Memory B cell (primary cell): ENCODE results near the gene ADAMTSL1.

Experiments used
- ATAC-seq: fragments of 150-1000 bp; cut with Tn5 transposase; 2 replicates; pipeline ENCODE4 v1.10.0; 2021; ENCODE audit warnings: low read depth, mild to moderate bottlenecking, moderate library complexity
- DNase-seq, 2 donors: peaks; one replicate each; pipeline ENCODE4 v3.0.0; 2022; ENCODE audit warnings: low spot score in 2 of 2
- H3K27ac Mint-ChIP-seq: one replicate; pipeline ENCODE4 v1.8.0; 2022; ENCODE audit warnings: mild to moderate bottlenecking, moderate library complexity, mixed read lengths
- H3K27me3 Mint-ChIP-seq: one replicate; pipeline ENCODE4 v1.8.0; 2022; ENCODE audit warnings: mixed read lengths
- H3K36me3 Mint-ChIP-seq: one replicate; pipeline ENCODE4 v1.8.0; 2022; ENCODE audit warnings: mild to moderate bottlenecking, mixed read lengths
- H3K4me1 Mint-ChIP-seq: one replicate; pipeline ENCODE4 v1.8.0; 2022; ENCODE audit warnings: mixed read lengths
- H3K4me3 Mint-ChIP-seq: one replicate; pipeline ENCODE4 v1.8.0; 2022; ENCODE audit warnings: mild to moderate bottlenecking, moderate library complexity, mixed read lengths
- H3K9me3 Mint-ChIP-seq: one replicate; pipeline ENCODE4 v1.8.0; 2022; ENCODE audit warnings: mixed read lengths

Gene ADAMTSL1

DNA sequence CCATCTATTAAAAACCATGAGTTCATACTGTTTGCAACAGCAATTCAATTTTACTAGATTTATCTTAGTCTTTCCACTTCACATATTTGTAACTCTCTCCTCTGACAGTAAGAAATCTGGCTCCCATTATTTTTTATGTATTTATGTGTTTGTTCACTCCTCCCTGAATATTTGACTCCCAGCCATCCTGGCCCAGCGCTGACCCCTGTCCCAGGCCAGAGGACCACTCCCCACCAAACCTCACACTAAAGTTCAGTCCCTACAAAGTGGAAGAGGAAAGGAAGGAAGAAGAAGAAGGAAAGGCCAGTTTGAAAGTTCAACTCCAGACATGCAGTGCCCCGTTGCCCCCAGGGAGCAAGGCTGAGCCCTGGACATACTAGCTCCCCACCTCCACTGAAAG is 271.8 kb downstream of the ADAMTSL1 start:
- Mint-ChIP-seq H3K27me3 (no peaks in the 10 kb centered on the region), H3K4me3 (no peak overlapping the region), H3K27ac (no peak overlapping the region), H3K9me3 (peaks cover 2% of the 10 kb centered on the region), H3K36me3 (no peaks in the 10 kb centered on the region), H3K4me1 (no peaks in the 10 kb centered on the region)
- ATAC-seq, result no peak
- no peak for DNase-seq

DNA sequence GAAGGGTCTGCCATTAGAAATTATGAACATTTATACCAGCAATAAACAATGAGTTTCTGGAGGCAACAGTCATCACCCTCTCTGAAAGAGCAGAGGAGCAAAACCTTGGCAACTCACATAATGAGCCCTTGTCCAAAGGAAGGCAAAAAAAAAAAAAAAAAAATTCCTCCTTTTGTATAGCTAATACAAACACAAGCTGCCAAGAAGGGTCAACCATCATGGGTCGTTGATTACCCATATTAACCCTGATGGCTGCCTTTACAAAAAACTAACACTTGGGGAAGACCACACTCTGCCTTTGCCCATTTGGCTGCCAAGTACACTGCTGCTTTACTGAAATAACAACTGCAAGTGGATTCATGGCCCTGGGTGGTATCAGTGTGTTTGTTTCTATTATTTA is 272.7 kb downstream of the ADAMTSL1 start:
- Mint-ChIP-seq H3K27me3 (no peaks in the 10 kb centered on the region), H3K27ac (no peak overlapping the region), H3K4me3 (no peak overlapping the region), H3K9me3 (no peaks in the 10 kb centered on the region), H3K4me1 (no peaks in the 10 kb centered on the region), H3K36me3 (no peaks in the 10 kb centered on the region)
- no peak for ATAC-seq
- DNase-seq, result no peak

DNA sequence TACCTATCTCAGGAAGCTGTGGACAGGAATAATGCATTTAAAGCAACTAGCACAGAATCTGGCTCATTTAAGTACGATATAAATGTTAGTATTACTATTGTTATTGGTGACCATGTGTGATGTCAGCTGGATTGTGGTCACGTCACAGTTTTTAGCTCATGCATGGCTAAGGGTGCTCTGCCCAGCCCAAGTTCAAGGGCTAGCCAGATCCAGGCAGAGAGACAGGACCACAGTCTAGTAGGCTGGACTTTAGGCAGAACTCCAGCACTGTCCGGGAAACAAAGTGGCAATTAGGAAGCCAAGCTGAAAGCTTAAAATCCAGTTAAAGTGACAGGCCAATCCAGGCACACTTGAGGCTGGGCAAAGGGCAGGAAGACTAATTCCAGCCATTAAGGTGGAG is 273.6 kb downstream of the ADAMTSL1 start:
- no peak for DNase-seq
- no peaks in the 10 kb centered on the region for H3K4me1 Mint-ChIP-seq
- no peak for ATAC-seq
- no peaks in the 10 kb centered on the region for H3K9me3 Mint-ChIP-seq
- no peaks in the 10 kb centered on the region for H3K27me3 Mint-ChIP-seq
- no peak overlapping the region for H3K4me3 Mint-ChIP-seq
- H3K27ac Mint-ChIP-seq, result no peak overlapping the region
- H3K36me3 Mint-ChIP-seq, result no peaks in the 10 kb centered on the region

DNA sequence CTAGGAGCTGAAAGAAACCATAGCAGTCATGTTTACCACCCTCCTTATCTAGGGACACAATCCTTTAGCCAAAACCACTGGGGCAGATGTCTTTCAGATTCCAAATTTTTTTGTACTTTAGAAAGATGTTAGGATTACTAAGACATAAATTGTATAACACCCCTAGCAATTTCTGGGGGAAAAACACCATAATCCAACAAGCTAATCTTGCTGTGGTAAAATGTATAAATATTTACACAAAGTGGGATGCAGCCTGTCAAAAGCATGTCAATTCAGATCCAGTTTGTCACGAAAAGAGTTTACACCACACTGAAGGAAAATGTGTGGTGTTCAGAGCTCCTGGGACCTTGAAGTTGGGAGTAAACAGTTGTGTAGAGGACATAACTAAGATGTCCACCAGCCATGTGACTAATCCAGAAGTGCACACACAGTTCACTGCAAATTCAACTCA is 274.3 kb downstream of the ADAMTSL1 start:
- no peak overlapping the region for H3K4me3 Mint-ChIP-seq
- ATAC-seq, result no peak
- no peak overlapping the region for H3K27ac Mint-ChIP-seq
- H3K9me3 Mint-ChIP-seq, result no peaks in the 10 kb centered on the region
- DNase-seq, result no peak
- no peaks in the 10 kb centered on the region for H3K36me3 Mint-ChIP-seq
- H3K27me3 Mint-ChIP-seq, result no peaks in the 10 kb centered on the region
- H3K4me1 Mint-ChIP-seq, result no peaks in the 10 kb centered on the region

DNA sequence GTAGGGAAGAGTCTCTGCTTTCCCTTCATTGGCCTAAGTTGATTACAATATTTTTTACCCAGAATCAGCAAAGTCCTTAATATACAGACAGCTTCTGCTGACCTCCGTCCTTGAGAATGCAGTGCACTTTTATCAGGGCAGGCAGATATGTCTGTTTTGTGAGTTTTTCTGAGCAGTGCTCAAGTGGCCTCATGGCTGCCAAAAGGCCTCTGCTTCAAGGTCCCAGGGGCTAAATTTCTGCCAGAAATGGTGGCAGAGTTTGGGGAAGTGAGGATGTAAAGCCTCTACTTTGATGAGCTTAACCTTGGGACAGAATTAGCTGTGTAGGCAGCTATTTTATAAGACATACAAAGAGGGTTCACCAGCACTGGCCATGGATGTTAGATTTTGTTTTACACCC is 275.8 kb downstream of the ADAMTSL1 start:
- H3K9me3 Mint-ChIP-seq, result no peaks in the 10 kb centered on the region
- H3K4me1 Mint-ChIP-seq, result no peaks in the 10 kb centered on the region
- H3K4me3 Mint-ChIP-seq, result no peak overlapping the region
- ATAC-seq, result no peak
- no peak overlapping the region for H3K27ac Mint-ChIP-seq
- no peaks in the 10 kb centered on the region for H3K36me3 Mint-ChIP-seq
- DNase-seq, result no peak
- H3K27me3 Mint-ChIP-seq, result no peaks in the 10 kb centered on the region

DNA sequence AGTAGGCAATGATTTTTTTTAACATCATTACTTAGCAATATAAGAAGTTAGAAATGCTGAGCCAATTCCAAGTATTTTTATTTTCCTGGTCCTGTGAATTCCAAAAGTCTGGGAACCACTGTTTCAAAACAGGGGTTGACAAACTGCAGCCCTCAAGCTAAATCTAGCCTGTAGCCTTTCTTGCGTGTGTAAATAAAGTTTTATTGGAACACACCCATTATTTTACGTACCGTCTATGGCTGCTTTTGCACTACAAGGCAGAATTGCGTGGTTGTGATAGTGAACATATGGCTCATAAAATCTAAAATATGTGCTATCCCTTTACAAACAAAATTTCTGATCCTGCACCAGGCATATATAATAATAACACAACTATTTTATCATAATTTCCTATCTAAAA is 280.0 kb downstream of the ADAMTSL1 start:
- Mint-ChIP-seq H3K9me3 (no peaks in the 10 kb centered on the region), H3K27me3 (no peaks in the 10 kb centered on the region), H3K36me3 (no peaks in the 10 kb centered on the region), H3K4me3 (no peak overlapping the region), H3K4me1 (no peaks in the 10 kb centered on the region), H3K27ac (no peak overlapping the region)
- no peak for DNase-seq
- ATAC-seq, result no peak

DNA sequence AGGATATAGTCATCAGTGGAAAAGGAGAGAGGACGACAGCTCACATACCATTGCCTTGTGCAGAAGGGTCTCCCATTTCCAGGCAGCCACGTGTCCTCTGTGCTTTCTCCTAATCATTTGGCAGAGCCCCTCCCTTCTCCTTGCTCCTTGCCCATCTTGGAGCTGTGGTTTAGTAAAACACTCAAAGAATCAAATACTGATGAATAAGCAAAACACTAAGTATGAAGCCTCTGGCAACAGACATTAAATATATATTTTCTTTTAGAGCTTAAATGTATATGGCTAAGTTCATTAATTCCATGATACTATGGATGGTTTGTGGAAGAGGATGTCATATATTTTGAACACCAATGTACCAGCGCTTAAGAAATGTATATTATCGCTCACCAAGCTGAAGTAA is 280.6 kb downstream of the ADAMTSL1 start:
- no peak for DNase-seq
- Mint-ChIP-seq H3K4me1 (no peaks in the 10 kb centered on the region), H3K4me3 (no peak overlapping the region), H3K27me3 (no peaks in the 10 kb centered on the region), H3K27ac (no peak overlapping the region), H3K9me3 (no peaks in the 10 kb centered on the region), H3K36me3 (no peaks in the 10 kb centered on the region)
- no peak for ATAC-seq

DNA sequence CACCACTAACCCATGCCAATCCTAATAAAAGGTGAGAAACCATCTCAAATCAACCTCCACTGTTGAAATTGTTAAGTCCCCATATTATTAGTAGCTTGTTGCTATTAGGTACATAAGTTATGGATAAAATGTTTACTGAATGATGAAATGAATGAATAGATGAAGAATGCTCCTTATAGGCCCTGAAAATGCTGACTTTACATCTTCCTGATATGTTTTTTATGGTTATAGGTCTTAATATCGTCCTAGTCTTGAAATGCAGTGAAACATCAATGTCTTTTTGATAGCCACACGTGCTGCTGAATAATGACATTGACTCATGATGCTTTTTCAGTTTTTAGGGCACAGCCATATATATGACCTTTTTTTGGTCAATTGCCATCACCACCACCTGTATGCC is 281.3 kb downstream of the ADAMTSL1 start:
- Mint-ChIP-seq H3K4me1 (no peaks in the 10 kb centered on the region), H3K9me3 (no peaks in the 10 kb centered on the region), H3K36me3 (no peaks in the 10 kb centered on the region), H3K4me3 (no peak overlapping the region), H3K27ac (no peak overlapping the region), H3K27me3 (no peaks in the 10 kb centered on the region)
- ATAC-seq, result no peak
- DNase-seq, result no peak

DNA sequence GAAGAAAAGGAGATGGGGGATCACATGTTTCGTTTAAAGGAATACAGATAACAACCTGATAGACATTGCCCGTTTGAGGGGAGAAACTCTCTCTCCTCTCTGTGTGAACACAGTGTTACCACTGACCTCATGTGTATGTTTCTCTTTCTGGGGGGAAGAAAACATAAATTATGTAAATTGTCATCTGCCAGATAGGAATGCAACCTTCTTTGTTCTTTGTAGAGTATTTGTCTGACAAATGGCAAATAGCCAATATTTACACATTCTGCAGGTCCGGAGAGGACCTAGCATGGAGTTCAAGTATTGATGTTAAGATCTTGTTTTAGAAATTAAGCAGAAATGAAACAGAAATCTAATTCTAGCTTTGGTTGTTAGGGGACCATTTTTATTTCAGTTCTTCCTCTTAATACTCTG is 282.8 kb downstream of the ADAMTSL1 start:
- Mint-ChIP-seq H3K36me3 (no peaks in the 10 kb centered on the region), H3K27ac (no peak overlapping the region), H3K4me3 (no peak overlapping the region), H3K9me3 (no peaks in the 10 kb centered on the region), H3K4me1 (no peaks in the 10 kb centered on the region), H3K27me3 (no peaks in the 10 kb centered on the region)
- DNase-seq (no peak), ATAC-seq (no peak)

DNA sequence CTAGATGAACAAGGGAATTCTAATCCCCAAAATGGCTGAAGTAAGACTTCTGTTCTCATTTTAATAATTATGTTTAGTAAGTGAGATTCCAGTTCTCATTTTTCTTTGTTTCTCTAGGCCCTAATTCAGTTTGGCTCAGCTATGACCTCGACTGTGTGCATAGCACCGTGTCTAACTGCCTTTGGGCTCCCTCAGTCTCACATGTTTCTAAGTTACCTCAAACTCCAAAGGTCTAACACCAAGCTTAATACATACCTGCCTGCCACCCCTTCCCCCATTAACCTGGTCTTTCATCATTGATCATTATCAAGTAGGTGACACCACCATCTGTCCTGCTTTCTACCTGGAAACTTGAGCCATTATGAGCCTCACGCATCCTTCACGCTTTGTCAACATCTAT is 285.9 kb downstream of the ADAMTSL1 start:
- Mint-ChIP-seq H3K27ac (no peak overlapping the region), H3K4me3 (no peak overlapping the region), H3K36me3 (no peaks in the 10 kb centered on the region), H3K9me3 (no peaks in the 10 kb centered on the region), H3K4me1 (no peaks in the 10 kb centered on the region), H3K27me3 (no peaks in the 10 kb centered on the region)
- DNase-seq (no peak), ATAC-seq (no peak)

DNA sequence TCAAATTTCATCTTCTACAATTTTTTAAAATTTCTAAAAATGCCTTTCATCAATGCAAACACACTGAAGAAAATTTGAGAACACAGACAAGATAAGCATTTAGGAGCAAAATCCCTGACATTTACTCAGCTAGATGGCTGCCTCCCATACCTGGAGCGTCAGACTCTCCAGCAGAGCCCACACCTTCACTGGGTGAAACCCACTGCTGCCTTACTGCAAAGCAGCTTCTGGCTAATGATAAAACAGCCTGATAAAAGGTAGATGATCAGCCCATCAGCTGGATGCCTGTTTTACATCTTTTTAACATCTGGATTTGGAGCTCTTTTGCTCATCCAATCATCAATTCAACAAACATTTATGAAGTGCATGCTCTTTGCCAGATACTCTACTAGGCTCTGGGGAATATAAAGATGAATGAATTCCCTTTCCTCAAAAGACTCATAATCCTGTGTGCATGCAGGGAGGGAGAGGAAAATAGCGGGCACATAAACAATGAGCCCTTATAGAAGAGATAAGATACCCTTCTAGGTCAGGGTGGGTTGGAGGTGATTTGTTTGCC is 287.9 kb downstream of the ADAMTSL1 start:
- Mint-ChIP-seq H3K4me1 (no peaks in the 10 kb centered on the region), H3K9me3 (no peaks in the 10 kb centered on the region), H3K27ac (no peak overlapping the region), H3K27me3 (peaks cover 2% of the 10 kb centered on the region), H3K36me3 (no peaks in the 10 kb centered on the region), H3K4me3 (no peak overlapping the region)
- no peak for DNase-seq
- ATAC-seq, result no peak

DNA sequence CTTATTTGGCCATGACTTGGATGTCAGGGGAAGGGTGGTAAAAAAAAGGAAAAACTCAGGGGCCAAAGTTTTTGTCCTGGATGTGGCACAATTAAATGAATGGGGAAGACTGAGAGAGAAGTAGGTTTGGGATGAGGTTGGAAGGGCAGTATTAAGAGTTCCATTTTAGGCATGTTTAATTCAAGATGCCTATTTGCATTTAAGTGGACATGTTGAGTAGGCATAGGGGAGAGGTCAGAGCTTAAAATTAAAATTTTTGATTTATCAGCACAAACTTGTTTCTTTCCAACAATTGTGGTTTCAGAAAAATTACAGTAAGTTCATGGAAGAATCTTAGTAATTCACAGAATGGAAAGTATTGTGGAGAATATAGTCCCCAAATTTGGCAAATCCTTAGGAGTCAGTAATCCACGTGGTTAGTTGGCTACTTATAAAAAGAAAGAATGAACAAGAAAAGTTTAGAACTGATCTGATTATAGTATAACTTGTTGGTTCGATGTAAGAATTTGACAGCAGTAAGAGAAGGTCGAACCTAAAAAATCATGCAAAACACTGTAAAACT is 293.1 kb downstream of the ADAMTSL1 start:
- Mint-ChIP-seq H3K4me3 (no peak overlapping the region), H3K27ac (no peak overlapping the region), H3K4me1 (peaks cover 3% of the 10 kb centered on the region), H3K9me3 (no peaks in the 10 kb centered on the region), H3K36me3 (no peaks in the 10 kb centered on the region), H3K27me3 (peaks cover 5% of the 10 kb centered on the region)
- ATAC-seq (no peak), DNase-seq (no peak)

DNA sequence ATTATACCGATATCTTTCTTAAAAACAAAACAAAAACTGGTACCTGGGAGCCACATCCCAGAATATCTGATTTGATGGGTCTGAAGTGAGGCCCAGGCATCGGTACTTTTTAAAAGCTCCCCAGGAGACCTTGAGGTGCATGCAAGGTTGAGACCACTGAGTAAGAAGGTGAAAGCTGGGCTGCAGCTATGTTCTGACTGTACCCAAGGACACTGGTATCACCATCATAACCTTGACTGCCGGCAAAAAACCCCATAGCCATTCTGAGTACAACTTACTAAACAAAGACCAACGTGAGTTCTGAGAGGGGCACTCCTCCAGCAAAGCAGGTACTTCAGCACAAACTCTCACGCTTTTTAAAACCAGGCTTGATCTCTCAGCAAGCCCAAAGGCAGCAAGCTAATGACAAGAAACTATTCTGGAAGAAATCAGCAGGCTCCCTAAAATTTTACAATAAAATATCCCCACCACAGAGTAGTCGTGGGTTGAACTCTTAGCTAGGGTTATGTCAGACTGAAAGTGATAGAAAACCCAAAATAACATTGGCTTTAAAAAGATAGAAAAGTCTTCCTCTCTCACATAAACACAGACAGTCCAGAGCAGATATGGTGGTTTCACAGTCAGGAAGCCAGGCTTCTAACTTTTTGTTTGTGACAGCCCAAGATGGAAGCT is 295.1 kb downstream of the ADAMTSL1 start:
- Mint-ChIP-seq H3K36me3 (no peaks in the 10 kb centered on the region), H3K27me3 (peaks cover 5% of the 10 kb centered on the region)

DNA sequence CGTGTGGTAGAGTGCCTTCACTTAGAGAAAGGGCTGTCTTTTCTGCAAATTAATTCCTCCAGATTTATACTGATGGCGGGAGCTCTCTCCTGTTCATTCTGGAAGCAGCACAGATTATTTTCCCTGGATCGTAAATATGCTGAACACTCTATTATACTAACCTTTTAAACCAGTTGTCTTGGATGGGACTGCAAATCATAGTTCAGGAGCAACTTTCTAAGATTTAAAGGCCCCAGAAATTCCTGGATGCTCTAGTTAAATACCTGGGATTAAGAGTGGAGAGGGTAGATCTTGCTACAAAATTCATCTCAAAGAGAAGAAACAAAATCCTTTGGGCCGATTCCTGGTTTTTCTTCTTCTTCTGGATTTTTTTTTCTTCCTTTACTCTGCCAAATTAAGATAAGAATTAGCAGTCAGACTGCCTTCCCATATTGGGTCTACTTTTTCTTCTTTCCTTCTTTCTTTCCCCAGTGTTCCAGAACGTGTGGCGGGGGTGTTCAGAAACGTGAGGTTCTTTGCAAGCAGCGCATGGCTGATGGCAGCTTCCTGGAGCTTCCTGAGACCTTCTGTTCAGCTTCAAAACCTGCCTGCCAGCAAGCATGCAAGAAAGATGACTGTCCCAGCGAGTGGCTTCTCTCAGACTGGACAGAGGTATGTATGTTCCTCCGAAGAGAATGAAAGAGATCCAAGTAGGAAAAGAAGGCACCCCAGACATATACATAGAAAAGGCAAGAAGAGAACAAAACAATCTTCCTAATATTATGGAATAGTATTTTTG is 296.4 kb downstream of the ADAMTSL1 start:
- H3K4me3 Mint-ChIP-seq, result no peak overlapping the region
- H3K27ac Mint-ChIP-seq, result no peak overlapping the region
- H3K27me3 Mint-ChIP-seq, result peaks cover 5% of the 10 kb centered on the region
- H3K9me3 Mint-ChIP-seq, result no peaks in the 10 kb centered on the region
- no peak for ATAC-seq
- H3K4me1 Mint-ChIP-seq, result peaks cover 3% of the 10 kb centered on the region
- no peaks in the 10 kb centered on the region for H3K36me3 Mint-ChIP-seq
- no peak for DNase-seq

More for the DNA sequence above, 295.1 kb downstream of the ADAMTSL1 start:
- peaks cover 3% of the 10 kb centered on the region for H3K4me1 Mint-ChIP-seq
- no peak for ATAC-seq
- DNase-seq, result no peak
- peak overlapping the region; percentile 19 for H3K4me3 Mint-ChIP-seq
- no peak overlapping the region for H3K27ac Mint-ChIP-seq
- no peaks in the 10 kb centered on the region for H3K9me3 Mint-ChIP-seq
